ENCODE data around the gene PIBF1. TPM values are rescaled to one million over a fixed set of nuclear protein-coding genes. Genes with fewer than 3 reads are reported as not detected.
"Not testable (repeated sequence)": the region's sequence is repeated elsewhere in the genome, so short reads cannot be mapped to it uniquely, and the experiment has no call there.

PIBF1 gene
- total RNA-seq, 1 donor from 2014 or later = 28.3 TPM

- Histone ChIP-seq H3K4me3 (no peak overlapping the region), H3K27ac (no peak overlapping the region), H3K4me1 (no peaks in the 10 kb centered on the region), H3K9me3 (no peaks in the 10 kb centered on the region), H3K36me3 (peaks cover 31% of the 10 kb centered on the region), H3K27me3 (ENCODE audit: low read depth) (no peaks in the 10 kb centered on the region)
- no peak for DNase-seq
- ATAC-seq = no peak
- intact Hi-C loops (cut with DNase I) = no loop called here
- TF ChIP-seq CTCF (IDR thresholded peaks at IDR 0.05) = no peak
These were observed 22.4 kb downstream of the PIBF1 start for GRCh38 chr13:72804301-72804700.

GRCh38 chr13:72805676-72806346, 23.9 kb downstream of the PIBF1 start:
- H3K9me3 ChIP-seq = no peaks in the 10 kb centered on the region
- intact Hi-C loops (cut with DNase I) = no loop called here
- no peaks in the 10 kb centered on the region for H3K27me3 ChIP-seq (ENCODE audit: low read depth)
- H3K4me1 ChIP-seq = no peaks in the 10 kb centered on the region
- H3K27ac ChIP-seq = no peak overlapping the region
- H3K36me3 ChIP-seq = peaks cover 21% of the 10 kb centered on the region
- DNase-seq = no peak
- TF ChIP-seq CTCF (IDR thresholded peaks at IDR 0.05) = no peak
- no peak overlapping the region for H3K4me3 ChIP-seq
- ATAC-seq = peak in 1 of 2 donors; percentile 39

DNA sequence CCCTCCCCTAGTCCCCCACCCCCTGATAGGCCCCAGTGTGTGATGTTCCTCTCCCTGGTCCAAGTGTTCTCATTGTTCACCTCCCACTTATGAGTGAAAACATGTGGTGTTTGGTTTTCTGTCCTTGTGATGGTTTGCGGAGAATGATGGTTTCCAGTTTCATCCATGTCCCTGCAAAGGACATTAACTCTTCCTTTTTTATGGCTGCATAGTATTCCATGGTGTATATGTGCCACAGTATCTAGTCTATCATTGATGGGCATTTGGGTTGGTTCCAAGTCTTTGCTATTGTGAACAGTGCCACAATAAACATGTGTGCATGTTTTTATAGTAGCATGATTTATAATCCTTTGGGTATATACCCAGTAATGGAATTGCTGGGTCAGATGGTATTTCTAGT, 24.6 kb downstream of the PIBF1 start:
- intact Hi-C loops (cut with DNase I); H3K4me1 ChIP-seq; H3K9me3 ChIP-seq; H3K4me3 ChIP-seq; H3K27me3 ChIP-seq (ENCODE audit: low read depth); H3K27ac ChIP-seq; DNase-seq; ATAC-seq: not testable (repeated sequence)
- H3K36me3 ChIP-seq = peaks cover 17% of the 10 kb centered on the region

- ATAC-seq (no peak), DNase-seq (no peak)
- H3K27me3 ChIP-seq (ENCODE audit: low read depth) = no peaks in the 10 kb centered on the region
- H3K36me3 ChIP-seq = peaks cover 24% of the 10 kb centered on the region
- H3K27ac ChIP-seq = no peak overlapping the region
- no peaks in the 10 kb centered on the region for H3K4me1 ChIP-seq
- intact Hi-C loops (cut with DNase I) = no loop called here
- no peaks in the 10 kb centered on the region for H3K9me3 ChIP-seq
- no peak overlapping the region for H3K4me3 ChIP-seq
- peak; percentile 71 for TF ChIP-seq CTCF (IDR thresholded peaks at IDR 0.05)
These were observed 27.1 kb downstream of the PIBF1 start for GRCh38 chr13:72808917-72809500.

DNA sequence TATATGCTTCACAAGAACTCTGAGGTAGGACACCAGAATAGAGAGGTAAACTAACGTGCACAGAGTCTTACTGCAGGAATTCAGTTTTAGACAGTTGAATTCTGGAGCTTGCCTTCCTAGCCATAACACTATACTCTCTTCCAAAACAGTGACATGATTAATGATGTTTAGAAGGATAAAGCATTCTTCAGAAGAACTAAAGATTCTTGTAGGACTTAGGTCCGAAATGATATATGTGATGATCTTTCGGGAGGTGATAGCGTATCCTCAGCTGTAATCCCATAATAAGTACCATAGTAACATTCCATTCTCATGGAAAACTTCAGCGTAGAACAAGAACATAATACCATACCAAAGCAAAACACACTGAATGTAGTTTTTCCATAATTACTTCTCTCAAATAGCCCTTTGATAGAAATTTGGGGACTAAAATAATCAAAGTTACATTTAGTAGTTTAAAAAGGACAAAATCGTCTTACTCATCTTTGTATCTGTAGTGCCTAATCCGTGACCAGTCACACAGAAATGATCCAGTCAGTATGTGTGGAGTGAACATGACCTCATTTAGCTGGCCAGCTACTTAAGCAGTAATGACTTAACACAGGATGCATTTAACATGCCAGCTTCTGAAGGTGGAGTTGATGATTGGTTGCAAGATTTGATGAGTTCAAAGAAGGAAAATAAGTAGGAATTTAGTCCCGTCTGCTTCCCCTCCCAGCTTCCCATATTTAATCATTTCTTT, 38.4 kb downstream of the PIBF1 start:
- ATAC-seq = no peak
- H3K4me3 ChIP-seq = no peak overlapping the region
- intact Hi-C loops (cut with DNase I) = no loop called here
- no peaks in the 10 kb centered on the region for H3K9me3 ChIP-seq
- H3K27ac ChIP-seq = no peak overlapping the region
- no peaks in the 10 kb centered on the region for H3K27me3 ChIP-seq (ENCODE audit: low read depth)
- no peaks in the 10 kb centered on the region for H3K4me1 ChIP-seq
- H3K36me3 ChIP-seq = peaks cover 25% of the 10 kb centered on the region
- TF ChIP-seq CTCF (IDR thresholded peaks at IDR 0.05) = no peak
- no peak for DNase-seq

DNA sequence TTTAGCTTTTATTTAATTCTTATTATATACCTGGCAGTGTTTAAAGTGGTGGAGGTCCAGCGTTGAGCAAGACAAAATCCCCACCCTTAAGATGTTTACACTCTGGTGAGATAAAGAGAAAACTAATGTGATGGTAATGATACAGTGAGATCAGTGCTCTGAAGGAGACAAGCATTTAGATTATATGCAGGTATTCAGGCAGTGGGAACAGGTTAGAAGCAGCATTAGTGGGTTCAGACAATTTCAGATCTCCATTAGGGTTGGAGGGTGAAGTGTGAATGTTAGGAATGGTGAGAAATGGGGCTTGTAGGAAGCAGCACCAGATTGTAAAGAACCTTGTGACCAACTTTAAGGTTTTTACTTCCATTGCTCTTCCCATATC, 39.0 kb downstream of the PIBF1 start:
- Histone ChIP-seq H3K36me3 (peaks cover 26% of the 10 kb centered on the region), H3K27ac (no peak overlapping the region), H3K4me1 (no peaks in the 10 kb centered on the region), H3K27me3 (ENCODE audit: low read depth) (no peaks in the 10 kb centered on the region), H3K4me3 (no peak overlapping the region), H3K9me3 (no peaks in the 10 kb centered on the region)
- intact Hi-C loops (cut with DNase I) = no loop called here
- DNase-seq (no peak), ATAC-seq (no peak)
- TF ChIP-seq CTCF (IDR thresholded peaks at IDR 0.05) = no peak
